HepG2 (cell line): ENCODE measurements around the gene HNRNPUL1. TPM values are rescaled to one million over a fixed set of nuclear protein-coding genes. Genes with fewer than 3 reads are reported as not detected.

ENCODE experiments used
- ADNP ChIP-seq: sonication (generic); formaldehyde crosslinking; IDR thresholded peaks from 2 replicates; pipeline ENCODE4 v1.4.0; 2020; ENCODE audit warnings: missing genetic modification reagents
- ATF7 ChIP-seq, 2 experiments: fragments of 450-650 bp in 1 of 2; sonication (generic) in 1 of 2; formaldehyde crosslinking in 1 of 2; IDR thresholded peaks; 2 replicates each; pipeline versions ENCODE4 v1.4.0 to v1.6.1; 2016 to 2020; ENCODE audit warnings: antibody characterized with exemption in 1 of 2, mild to moderate bottlenecking in 1 of 2, missing genetic modification reagents in 1 of 2
- EP300 ChIP-seq, 3 experiments: sonication (generic) in 1 of 3; formaldehyde crosslinking in 1 of 3; IDR thresholded peaks; 2 replicates each; pipeline versions ENCODE4 v1.5.1 to v1.6.1; 2011 to 2020; ENCODE audit warnings: low read depth in 2 of 3, low read length in 2 of 3, borderline replicate concordance in 1 of 3, improper control_type of control experiment in 1 of 3, mild to moderate bottlenecking in 1 of 3, missing genetic modification reagents in 1 of 3, moderate library complexity in 1 of 3
- FOXK2 ChIP-seq: fragments of 450-650 bp; IDR thresholded peaks from 2 replicates; pipeline ENCODE4 v1.6.1; 2016
- HNRNPL ChIP-seq: fragments of 200-400 bp; formaldehyde crosslinking; IDR thresholded peaks from 2 replicates; pipeline ENCODE4 v1.6.1; 2017; ENCODE audit warnings: mild to moderate bottlenecking, low read depth, low read length
- KMT2A ChIP-seq: sonication (generic); formaldehyde crosslinking; IDR thresholded peaks from 2 replicates; pipeline ENCODE4 v1.4.0; 2020; ENCODE audit warnings: missing genetic modification reagents
- NCOA2 ChIP-seq: sonication (generic); formaldehyde crosslinking; IDR thresholded peaks from 2 replicates; pipeline ENCODE4 v1.8.0; 2022; ENCODE audit warnings: inconsistent platforms
- NFYB ChIP-seq: sonication (generic); formaldehyde crosslinking; IDR thresholded peaks from 2 replicates; pipeline ENCODE4 v1.4.0; 2020; ENCODE audit warnings: missing genetic modification reagents
- SPEN ChIP-seq: sonication (generic); formaldehyde crosslinking; IDR thresholded peaks from 2 replicates; pipeline ENCODE4 v1.5.1; 2020; ENCODE audit warnings: low read depth, mild to moderate bottlenecking, missing genetic modification reagents
- TBX3 ChIP-seq: fragments of 450-650 bp; IDR thresholded peaks from 2 replicates; pipeline ENCODE4 v1.6.1; 2017; ENCODE audit warnings: antibody characterized with exemption, mild to moderate bottlenecking, inconsistent platforms, borderline replicate concordance
- TGIF2 ChIP-seq: IDR thresholded peaks from 2 replicates; pipeline ENCODE4 v1.6.1; 2016; ENCODE audit warnings: control low read depth, missing compliant biosample characterization
- ZFP36L2 ChIP-seq: sonication (generic); formaldehyde crosslinking; IDR thresholded peaks from 2 replicates; pipeline ENCODE4 v1.4.0; 2020; ENCODE audit warnings: missing genetic modification reagents
- ZNF124 ChIP-seq: sonication (generic); formaldehyde crosslinking; IDR thresholded peaks from 2 replicates; pipeline ENCODE4 v1.4.0; 2020; ENCODE audit warnings: missing genetic modification reagents
- ZNF3 ChIP-seq: IDR thresholded peaks from 2 replicates; pipeline ENCODE4 v1.7.0; 2017; ENCODE audit warnings: inconsistent platforms
- ZNF367 ChIP-seq: sonication (generic); formaldehyde crosslinking; IDR thresholded peaks from 2 replicates; pipeline ENCODE4 v1.4.0; 2020; ENCODE audit warnings: missing genetic modification reagents, borderline replicate concordance
- ZNF775 ChIP-seq: sonication (generic); formaldehyde crosslinking; IDR thresholded peaks from 2 replicates; pipeline ENCODE4 v1.4.0; 2020; ENCODE audit warnings: missing genetic modification reagents, mild to moderate bottlenecking, moderate library complexity, borderline replicate concordance
- polyA plus RNA-seq, 8 experiments: library from polyadenylated mRNA; depleted of rRNA in 3 of 8; stranded (reverse) in 7 of 8; unstranded in 1 of 8; fragments of >200 nt; fragmentation: Illumina TruSeq in 4 of 8; extraction: Trizol in 4 of 8; gene quantifications; 2 replicates each; pipeline versions ENCODE4 v1.2.1 to v1.2.3, GENCODE V29; 2011 to 2016; ENCODE audit warnings: low read depth in 4 of 8, missing spikeins in 1 of 8, mixed read lengths in 1 of 8; ENCODE audit not compliant: insufficient read depth in 1 of 8
- total RNA-seq, 5 experiments: library from RNA; depleted of rRNA; stranded (reverse); fragments of >200 nt; fragmentation: Illumina TruSeq; extraction: Trizol; gene quantifications; 2 replicates each; pipeline ENCODE4 v1.2.3, GENCODE V29; 2016; ENCODE audit warnings: low read depth in 1 of 5
- TF ChIP-seq, protein P1 (sequence below): fragments of 450-650 bp; IDR thresholded peaks from 2 replicates; pipeline ENCODE4 v1.6.1; 2016
- TF ChIP-seq, protein P2 (sequence below): sonication (generic); formaldehyde crosslinking; IDR thresholded peaks from 2 replicates; pipeline ENCODE4 v1.4.0; 2020; ENCODE audit warnings: mild to moderate bottlenecking, missing genetic modification reagents
- TF ChIP-seq, protein P3 (sequence below): sonication (generic); formaldehyde crosslinking; IDR thresholded peaks from 2 replicates; pipeline ENCODE4 v1.8.1; 2022; ENCODE audit warnings: mild to moderate bottlenecking, missing genetic modification reagents
- TF ChIP-seq, protein P4 (sequence below): sonication (generic); formaldehyde crosslinking; IDR thresholded peaks from 2 replicates; pipeline ENCODE4 v1.5.1; 2020; ENCODE audit warnings: mild to moderate bottlenecking, missing genetic modification reagents, moderate library complexity
- TF ChIP-seq, protein P5 (sequence below): sonication (generic); formaldehyde crosslinking; IDR thresholded peaks from 2 replicates; pipeline ENCODE4 v1.4.0; 2020; ENCODE audit warnings: missing genetic modification reagents, borderline replicate concordance

Gene HNRNPUL1
- total and polyA plus RNA-seq, 2 of the 13 experiments (the other 11 are each of a cell fraction or from before 2014, with no cell fraction given), result 30.9 to 81.7 TPM

DNA sequence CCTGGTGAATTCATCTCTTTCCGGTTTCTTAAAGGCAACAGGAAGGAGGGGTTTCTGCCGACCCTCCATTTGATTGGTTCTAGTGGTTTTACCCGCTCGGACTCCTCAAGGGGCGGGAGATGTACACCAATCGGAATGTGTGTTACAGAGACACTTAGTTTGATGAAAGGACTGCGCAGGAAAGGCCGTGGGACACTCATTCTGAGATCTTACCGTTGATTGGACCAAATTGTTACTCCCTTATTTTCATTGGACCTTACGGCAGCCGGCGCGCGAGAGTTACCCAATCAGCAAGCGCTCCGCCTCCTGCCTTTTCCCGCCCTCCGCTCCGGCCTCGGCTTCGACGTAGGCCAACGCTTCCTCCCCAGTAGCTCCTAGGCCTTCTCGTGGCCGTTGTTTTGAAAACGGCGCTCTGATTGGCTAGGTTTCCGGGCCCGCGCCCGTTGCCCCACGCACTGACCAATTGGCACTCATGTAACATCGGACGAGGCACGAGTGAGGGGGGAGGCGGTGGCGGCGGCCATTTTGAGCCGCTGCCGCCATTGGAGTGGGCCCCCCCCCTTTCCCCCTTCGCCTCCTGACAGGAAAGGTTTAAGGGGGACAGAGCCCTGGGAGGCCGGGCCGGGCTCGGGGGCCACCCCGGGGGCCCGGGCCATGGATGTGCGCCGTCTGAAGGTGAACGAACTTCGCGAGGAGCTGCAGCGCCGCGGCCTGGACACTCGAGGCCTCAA lies at the start of gene HNRNPUL1 (continued):
- TF ChIP-seq ATF7 (IDR thresholded peaks at IDR 0.05) (no peak), ATF7 (CRISPR knock-in tag; IDR thresholded peaks at IDR 0.05) (peak; percentile 3; the same call in 1 of the 2 replicates), HNRNPL (0 out of 2 replicates have a peak, but pooled peaks have one; percentile 68), ZNF367 (CRISPR knock-in tag) (no peak), NFYB (CRISPR knock-in tag) (peak; percentile 92), NCOA2 (CRISPR knock-in tag) (peak; percentile 51), ZNF775 (CRISPR knock-in tag) (no peak), KMT2A (CRISPR knock-in tag) (0 out of 2 replicates have a peak, but pooled peaks have one; percentile 43), SPEN (CRISPR knock-in tag) (peak; percentile 94), TGIF2 (CRISPR knock-in tag) (peak; percentile 82), TBX3 (peak; percentile 83), ZNF124 (CRISPR knock-in tag) (0 out of 2 replicates have a peak, but pooled peaks have one; percentile 50), FOXK2 (peak; percentile 53; the same call in 1 of the 2 replicates), EP300 (IDR thresholded peaks at IDR 0.05; ENCODE audit: low read depth in 2 of 2, low read length in 2 of 2) (0 out of 4 replicates have a peak, but pooled peaks of 1 of the 2 experiments have one; percentile 6), EP300 (CRISPR knock-in tag; IDR thresholded peaks at IDR 0.05; ENCODE audit: borderline replicate concordance) (no peak; the same call in 1 of the 2 replicates), ZNF3 (no peak), ZFP36L2 (CRISPR knock-in tag) (no peak), ADNP (CRISPR knock-in tag) (no peak)
- TF ChIP-seq, protein P1, sequence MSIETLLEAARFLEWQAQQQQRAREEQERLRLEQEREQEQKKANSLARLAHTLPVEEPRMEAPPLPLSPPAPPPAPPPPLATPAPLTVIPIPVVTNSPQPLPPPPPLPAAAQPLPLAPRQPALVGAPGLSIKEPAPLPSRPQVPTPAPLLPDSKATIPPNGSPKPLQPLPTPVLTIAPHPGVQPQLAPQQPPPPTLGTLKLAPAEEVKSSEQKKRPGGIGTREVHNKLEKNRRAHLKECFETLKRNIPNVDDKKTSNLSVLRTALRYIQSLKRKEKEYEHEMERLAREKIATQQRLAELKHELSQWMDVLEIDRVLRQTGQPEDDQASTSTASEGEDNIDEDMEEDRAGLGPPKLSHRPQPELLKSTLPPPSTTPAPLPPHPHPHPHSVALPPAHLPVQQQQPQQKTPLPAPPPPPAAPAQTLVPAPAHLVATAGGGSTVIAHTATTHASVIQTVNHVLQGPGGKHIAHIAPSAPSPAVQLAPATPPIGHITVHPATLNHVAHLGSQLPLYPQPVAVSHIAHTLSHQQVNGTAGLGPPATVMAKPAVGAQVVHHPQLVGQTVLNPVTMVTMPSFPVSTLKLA, result peak; percentile 47; the same call in 1 of the 2 replicates
- TF ChIP-seq, protein P2, sequence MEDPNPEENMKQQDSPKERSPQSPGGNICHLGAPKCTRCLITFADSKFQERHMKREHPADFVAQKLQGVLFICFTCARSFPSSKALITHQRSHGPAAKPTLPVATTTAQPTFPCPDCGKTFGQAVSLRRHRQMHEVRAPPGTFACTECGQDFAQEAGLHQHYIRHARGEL (CRISPR knock-in tag), result 0 out of 2 replicates have a peak, but pooled peaks have one; percentile 43
- TF ChIP-seq, protein P3, sequence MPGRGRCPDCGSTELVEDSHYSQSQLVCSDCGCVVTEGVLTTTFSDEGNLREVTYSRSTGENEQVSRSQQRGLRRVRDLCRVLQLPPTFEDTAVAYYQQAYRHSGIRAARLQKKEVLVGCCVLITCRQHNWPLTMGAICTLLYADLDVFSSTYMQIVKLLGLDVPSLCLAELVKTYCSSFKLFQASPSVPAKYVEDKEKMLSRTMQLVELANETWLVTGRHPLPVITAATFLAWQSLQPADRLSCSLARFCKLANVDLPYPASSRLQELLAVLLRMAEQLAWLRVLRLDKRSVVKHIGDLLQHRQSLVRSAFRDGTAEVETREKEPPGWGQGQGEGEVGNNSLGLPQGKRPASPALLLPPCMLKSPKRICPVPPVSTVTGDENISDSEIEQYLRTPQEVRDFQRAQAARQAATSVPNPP (CRISPR knock-in tag), result 0 out of 2 replicates have a peak, but pooled peaks have one; percentile 28
- TF ChIP-seq, protein P4, sequence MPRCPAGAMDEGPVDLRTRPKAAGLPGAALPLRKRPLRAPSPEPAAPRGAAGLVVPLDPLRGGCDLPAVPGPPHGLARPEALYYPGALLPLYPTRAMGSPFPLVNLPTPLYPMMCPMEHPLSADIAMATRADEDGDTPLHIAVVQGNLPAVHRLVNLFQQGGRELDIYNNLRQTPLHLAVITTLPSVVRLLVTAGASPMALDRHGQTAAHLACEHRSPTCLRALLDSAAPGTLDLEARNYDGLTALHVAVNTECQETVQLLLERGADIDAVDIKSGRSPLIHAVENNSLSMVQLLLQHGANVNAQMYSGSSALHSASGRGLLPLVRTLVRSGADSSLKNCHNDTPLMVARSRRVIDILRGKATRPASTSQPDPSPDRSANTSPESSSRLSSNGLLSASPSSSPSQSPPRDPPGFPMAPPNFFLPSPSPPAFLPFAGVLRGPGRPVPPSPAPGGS (CRISPR knock-in tag), result peak; percentile 81; the same call in 1 of the 2 replicates
- TF ChIP-seq, protein P5, sequence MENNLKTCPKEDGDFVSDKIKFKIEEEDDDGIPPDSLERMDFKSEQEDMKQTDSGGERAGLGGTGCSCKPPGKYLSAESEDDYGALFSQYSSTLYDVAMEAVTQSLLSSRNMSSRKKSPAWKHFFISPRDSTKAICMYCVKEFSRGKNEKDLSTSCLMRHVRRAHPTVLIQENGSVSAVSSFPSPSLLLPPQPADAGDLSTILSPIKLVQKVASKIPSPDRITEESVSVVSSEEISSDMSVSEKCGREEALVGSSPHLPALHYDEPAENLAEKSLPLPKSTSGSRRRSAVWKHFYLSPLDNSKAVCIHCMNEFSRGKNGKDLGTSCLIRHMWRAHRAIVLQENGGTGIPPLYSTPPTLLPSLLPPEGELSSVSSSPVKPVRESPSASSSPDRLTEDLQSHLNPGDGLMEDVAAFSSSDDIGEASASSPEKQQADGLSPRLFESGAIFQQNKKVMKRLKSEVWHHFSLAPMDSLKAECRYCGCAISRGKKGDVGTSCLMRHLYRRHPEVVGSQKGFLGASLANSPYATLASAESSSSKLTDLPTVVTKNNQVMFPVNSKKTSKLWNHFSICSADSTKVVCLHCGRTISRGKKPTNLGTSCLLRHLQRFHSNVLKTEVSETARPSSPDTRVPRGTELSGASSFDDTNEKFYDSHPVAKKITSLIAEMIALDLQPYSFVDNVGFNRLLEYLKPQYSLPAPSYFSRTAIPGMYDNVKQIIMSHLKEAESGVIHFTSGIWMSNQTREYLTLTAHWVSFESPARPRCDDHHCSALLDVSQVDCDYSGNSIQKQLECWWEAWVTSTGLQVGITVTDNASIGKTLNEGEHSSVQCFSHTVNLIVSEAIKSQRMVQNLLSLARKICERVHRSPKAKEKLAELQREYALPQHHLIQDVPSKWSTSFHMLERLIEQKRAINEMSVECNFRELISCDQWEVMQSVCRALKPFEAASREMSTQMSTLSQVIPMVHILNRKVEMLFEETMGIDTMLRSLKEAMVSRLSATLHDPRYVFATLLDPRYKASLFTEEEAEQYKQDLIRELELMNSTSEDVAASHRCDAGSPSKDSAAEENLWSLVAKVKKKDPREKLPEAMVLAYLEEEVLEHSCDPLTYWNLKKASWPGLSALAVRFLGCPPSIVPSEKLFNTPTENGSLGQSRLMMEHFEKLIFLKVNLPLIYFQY (CRISPR knock-in tag), result peak; percentile 39; the same call in 1 of the 2 replicates
